ENCODE measurements around the gene ERGIC1.

ERGIC1 gene

GRCh38 chr5:172983542-172984243, 149.6 kb downstream of the ERGIC1 start, which contains the start of gene ATP6V0E1:
Gene ATP6V0E1 (plus strand): TSS chr5:172983771. CDS start chr5:172983861, 90 bp downstream.
- peak; percentile 95 for DNase-seq (ENCODE audit: low spot score)

GRCh38 chr5:172984244-172984953, 150.3 kb downstream of the ERGIC1 start:
- DNase-seq (ENCODE audit: low spot score) = peak; percentile 95

GRCh38 chr5:172985596-172985995, 151.5 kb downstream of the ERGIC1 start:
- no peak for DNase-seq (ENCODE audit: low spot score)

GRCh38 chr5:172988276-172988675, 154.2 kb downstream of the ERGIC1 start:
- DNase-seq (ENCODE audit: low spot score) = no peak

GRCh38 chr5:172990776-172991175, 156.7 kb downstream of the ERGIC1 start:
- DNase-seq (ENCODE audit: low spot score) = no peak

GRCh38 chr5:172994405-172994804, 160.4 kb downstream of the ERGIC1 start:
- DNase-seq (ENCODE audit: low spot score) = no peak

GRCh38 chr5:172999372-172999973, 165.4 kb downstream of the ERGIC1 start:
- no peak for DNase-seq (ENCODE audit: low spot score)

GRCh38 chr5:172999974-173000373, 165.9 kb downstream of the ERGIC1 start:
- no peak for DNase-seq (ENCODE audit: low spot score)

- no peak for DNase-seq (ENCODE audit: low spot score)
Observed at GRCh38 chr5:173001229-173001841, 167.3 kb downstream of the ERGIC1 start.
